GM12878 (cell line): ENCODE results near the gene PAPOLA. TPM values are rescaled to one million over a fixed set of nuclear protein-coding genes. Genes with fewer than 3 reads are reported as not detected.
A peak's percentile ranks its signal among the peaks of the same experiment; 100 is the strongest.

ENCODE experiments used
- ATAC-seq: fragments of 200-7000 bp; cut with Tn5 transposase; 3 replicates; pipeline ENCODE4 v1.9.1; 2020; ENCODE audit warnings: mild to moderate bottlenecking, moderate library complexity
- BruUV-seq: library from RNA; stranded (reverse); fragments of 400-500 nt; replicated peaks from 2 replicates; lab custom pipeline; 2021; lab: Mats Ljungman, UMichigan
- CTCF ChIA-PET: fragments of 300-600 bp; sonication (Branson Sonifier 250); formaldehyde crosslinking; extraction: SDS; loops from one replicate; lab custom pipeline; 2021; ENCODE audit warnings: inconsistent platforms; lab: Yijun Ruan, JAX
- POLR2A ChIA-PET: fragments of 350-600 bp; formaldehyde crosslinking; extraction: SDS; loops from one replicate; lab custom pipeline; 2021; ENCODE audit warnings: inconsistent platforms; lab: Charles Lee
- RAD21 ChIA-PET: fragments of 300-600 bp; sonication (Branson Sonifier 250); formaldehyde crosslinking; loops from one replicate; lab custom pipeline; 2023; ENCODE audit warnings: antibody characterized with exemption; ENCODE audit not compliant: unreplicated experiment; lab: Charles Lee
- SMC1A ChIA-PET: fragments of 300-600 bp; sonication (Branson Sonifier 250); formaldehyde crosslinking; loops from one replicate; lab custom pipeline; 2023; ENCODE audit not compliant: unreplicated experiment, uncharacterized antibody; lab: Charles Lee
- DNase-seq: peaks from one replicate; pipeline ENCODE4 v3.0.0-alpha.2; 2011; ENCODE audit warnings: low read depth, low spot score
- FAIRE-seq: peaks from 3 replicates; lab custom pipeline; 2011; peaks lifted over from hg19 to GRCh38; lab: Jason Lieb, UNC
- H2AFZ ChIP-seq: 2 replicates; pipeline ENCODE4 v1.6.0; 2011; ENCODE audit warnings: low read depth, low read length, control low read depth; ENCODE audit not compliant: control insufficient read depth
- H3K27ac ChIP-seq: 2 replicates; pipeline ENCODE4 v1.5.1; 2011; ENCODE audit warnings: control low read depth; ENCODE audit not compliant: control insufficient read depth, insufficient read depth
- H3K27me3 ChIP-seq, 2 experiments: replicated peaks in 1 of 2; 2 replicates each; pipeline versions ENCODE4 v1.6.0 to v1.6.1; 2011; ENCODE audit warnings: low read length in 1 of 2; ENCODE audit not compliant: control insufficient read depth in 2 of 2, insufficient read depth in 2 of 2
- H3K36me3 ChIP-seq, 2 experiments: 2 replicates each; pipeline ENCODE4 v1.5.1; 2011; ENCODE audit warnings: low read length in 1 of 2; ENCODE audit not compliant: control insufficient read depth in 2 of 2, insufficient read depth in 2 of 2
- H3K4me1 ChIP-seq: 2 replicates; pipeline ENCODE4 v1.6.1; 2011; ENCODE audit warnings: mild to moderate bottlenecking, low read length, moderate library complexity, mixed read lengths; ENCODE audit not compliant: control insufficient read depth, insufficient read depth
- H3K4me2 ChIP-seq: 2 replicates; pipeline ENCODE4 v1.6.0; 2011; ENCODE audit warnings: control low read depth; ENCODE audit not compliant: control insufficient read depth, insufficient read depth
- H3K4me3 ChIP-seq: fragments of 200-600 bp; sonication (generic); 2 replicates; pipeline ENCODE4 v1.5.1; 2016
- H3K79me2 ChIP-seq: 2 replicates; pipeline ENCODE4 v1.6.0; 2011; ENCODE audit warnings: low read length; ENCODE audit not compliant: control insufficient read depth, insufficient read depth
- H3K9ac ChIP-seq: 2 replicates; pipeline ENCODE4 v1.8.0; 2011; ENCODE audit warnings: low read length, control low read depth, mixed read lengths; ENCODE audit not compliant: control insufficient read depth, insufficient read depth
- H3K9me3 ChIP-seq: replicated peaks from 3 replicates; pipeline ENCODE4 v1.5.1; 2011; ENCODE audit warnings: mild to moderate bottlenecking, low read length; ENCODE audit not compliant: control insufficient read depth, insufficient read depth
- H4K20me1 ChIP-seq: 2 replicates; pipeline ENCODE4 v1.6.0; 2011; ENCODE audit not compliant: control insufficient read depth, insufficient read depth
- CEBPZ ChIP-seq: fragments of 150-350 bp; IDR thresholded peaks from 2 replicates; pipeline ENCODE4 v1.6.1; 2016; ENCODE audit warnings: low read depth, low read length
- JUNB ChIP-seq: IDR thresholded peaks from 2 replicates; pipeline ENCODE4 v1.6.1; 2016; ENCODE audit warnings: antibody characterized with exemption, mild to moderate bottlenecking
- JUND ChIP-seq: IDR thresholded peaks from 2 replicates; pipeline ENCODE4 v1.6.1; 2012; ENCODE audit warnings: low read depth, mild to moderate bottlenecking, low read length, improper control_type of control experiment, moderate library complexity
- PAX8 ChIP-seq: fragments of 450-650 bp; IDR thresholded peaks from 2 replicates; pipeline ENCODE4 v1.6.1; 2017; ENCODE audit warnings: mild to moderate bottlenecking, moderate library complexity
- POLR2AphosphoS2 ChIP-seq: IDR thresholded peaks from 2 replicates; pipeline ENCODE4 v1.6.1; 2011; ENCODE audit warnings: low read depth, mild to moderate bottlenecking, low read length, improper control_type of control experiment, moderate library complexity
- RELB ChIP-seq: fragments of 450-650 bp; IDR thresholded peaks from 2 replicates; pipeline ENCODE4 v1.6.1; 2017; ENCODE audit warnings: low read depth, mild to moderate bottlenecking, moderate library complexity
- SMAD5 ChIP-seq: IDR thresholded peaks from 2 replicates; pipeline ENCODE4 v1.6.1; 2016; ENCODE audit warnings: antibody characterized with exemption, low read depth
- WGBS: methylation state at CpG from one replicate; pipeline ENCODE4 v1.1.6; 2016; ENCODE audit warnings: low lambda C conversion rate; ENCODE audit not compliant: insufficient replicate concordance, insufficient coverage; ENCODE audit errors: missing lambda C conversion rate; 5-methylcytosine and 5-hydroxymethylcytosine counted together
- in situ Hi-C: fragments of 300-500 bp; cut with MboI; formaldehyde crosslinking; loops from 9 replicates; pipeline ENCODE4 v1.14.3; 2018; ENCODE audit warnings: mixed read lengths
- intact Hi-C: fragments of 100-400 bp; cut with micrococcal nuclease; formaldehyde crosslinking; loops from one replicate; pipeline ENCODE4 v1.14.2; 2022; ENCODE audit not compliant: unreplicated experiment
- polyA plus RNA-seq, 11 experiments: library from polyadenylated mRNA; depleted of rRNA in 4 of 11; unstranded in 6 of 11; stranded (reverse) in 5 of 11; fragments of >200 nt; fragmentation: Nextera tagmentation in 4 of 11; fragmentation: Illumina TruSeq in 1 of 11; extraction: Ambion mirVana in 4 of 11; extraction: Trizol in 1 of 11; gene quantifications; 1 replicate in 1 of 11; 2 replicates in 10 of 11; pipeline versions ENCODE4 v1.2.1 to v1.2.3, GENCODE V29; 2011 to 2016; ENCODE audit warnings: inconsistent platforms in 2 of 11, missing spikeins in 2 of 11, low read depth in 1 of 11
- total RNA-seq, 4 experiments: library from RNA; depleted of rRNA in 3 of 4; stranded (reverse); fragments of >200 nt in 3 of 4; fragmentation: Illumina TruSeq in 1 of 4; extraction: Trizol in 1 of 4; gene quantifications; 2 replicates each; pipeline versions ENCODE4 v1.2.1 to v1.2.3, GENCODE V29; 2013 to 2021

PAPOLA gene
- total and polyA plus RNA-seq, 10 of the 15 experiments (the other 5 are each of a cell fraction or from before 2014, with no cell fraction given) = 46.0 to 185 (median 114) TPM

GRCh38 chr14:96512602-96513397 lies 10.6 kb downstream of the PAPOLA start:
- peaks cover 100% of the 10 kb centered on the region for H3K79me2 ChIP-seq
- ChIA-PET RAD21 (interaction anchor here (0.6 kb wide), 1 partner anchor 9 kb away, joined by 8 read pairs; no protein-coding TSS in a partner anchor), CTCF (interaction anchor here (0.7 to 1.7 kb wide), 5 partner anchors 12 to 340 kb away, joined by 3 to 4 read pairs (median 3); no protein-coding TSS in a partner anchor), POLR2A (interaction anchor here (0.7 to 2.3 kb wide), 3 partner anchors 10 to 24 kb away, joined by 3 to 13 read pairs (median 4); no protein-coding TSS in a partner anchor), SMC1A (interaction anchor here (0.7 to 1.3 kb wide), 7 partner anchors 10 to 1001 kb away, joined by 3 to 4 read pairs (median 3); no protein-coding TSS in a partner anchor)
- BruUV-seq = no TSS peak
- no peaks in the 10 kb centered on the region; the same call in none of the 3 replicates for H3K9me3 ChIP-seq
- peak; percentile 54 for ATAC-seq
- H3K27me3 ChIP-seq = no peaks in the 10 kb centered on the region
- H3K4me2 ChIP-seq = peak overlapping the region; percentile 65
- H3K27ac ChIP-seq = peak overlapping the region; percentile 46; the same call in 1 of the 2 replicates
- intact Hi-C loops (no loop called here), in situ Hi-C loops (no loop called here)
- no peak overlapping the region for H2AFZ ChIP-seq
- no peak overlapping the region for H3K9ac ChIP-seq
- H4K20me1 ChIP-seq = peaks cover 5% of the 10 kb centered on the region
- FAIRE-seq = no peak
- peak overlapping the region; percentile 13; the same call in 1 of the 2 replicates for H3K4me3 ChIP-seq
- DNase-seq = no peak
- WGBS = 55% methylated on average over 5 of the region's 5 CpGs
- no peaks in the 10 kb centered on the region for H3K36me3 ChIP-seq
- TF ChIP-seq CEBPZ = no peak
- no peak for TF ChIP-seq POLR2AphosphoS2
- TF ChIP-seq PAX8 = no peak
- TF ChIP-seq SMAD5 = no peak
- TF ChIP-seq RELB = 0 out of 2 replicates have a peak, but pooled peaks have one; percentile 52
- TF ChIP-seq JUND = no peak
- TF ChIP-seq JUNB = no peak
- H3K4me1 ChIP-seq = peaks cover 48% of the 10 kb centered on the region
